NB4 (cell line): ENCODE results near the gene ZNF764.

ENCODE experiments used
- CTCF ChIP-seq: IDR thresholded peaks from one replicate; pipeline ENCODE4 v1.5.1; 2012; ENCODE audit warnings: low read depth, low read length
- POLR2A ChIP-seq: IDR thresholded peaks from 2 replicates; pipeline ENCODE4 v1.6.1; 2011; ENCODE audit warnings: mild to moderate bottlenecking; ENCODE audit not compliant: insufficient read length; ENCODE audit errors: extremely low read depth
- TF ChIP-seq, protein P1 (sequence below): IDR thresholded peaks from 2 replicates; pipeline ENCODE4 v1.6.1; 2011; ENCODE audit warnings: low read depth, low read length

- TF ChIP-seq CTCF (no peak), POLR2A (no peak)
- TF ChIP-seq, protein P1, sequence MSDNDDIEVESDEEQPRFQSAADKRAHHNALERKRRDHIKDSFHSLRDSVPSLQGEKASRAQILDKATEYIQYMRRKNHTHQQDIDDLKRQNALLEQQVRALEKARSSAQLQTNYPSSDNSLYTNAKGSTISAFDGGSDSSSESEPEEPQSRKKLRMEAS = no peak
Measured at GRCh38 chr16:30605158-30605557, 47.0 kb upstream of the ZNF764 start.
